Progenitor cell of endocrine pancreas (in vitro differentiated cells): ENCODE results near the gene SAE1. TPM values are rescaled to one million over a fixed set of nuclear protein-coding genes. Genes with fewer than 3 reads are reported as not detected.

Experiments
- DNase-seq: peaks from one replicate; pipeline ENCODE4 v3.0.0; 2021; ENCODE audit warnings: low spot score; ENCODE audit not compliant: unreplicated experiment
- H3K27ac Mint-ChIP-seq: 2 replicates; pipeline ENCODE4 v1.8.0; 2021; ENCODE audit warnings: mild to moderate bottlenecking, moderate library complexity, mixed read lengths
- H3K27me3 Mint-ChIP-seq: 2 replicates; pipeline ENCODE4 v1.8.0; 2021; ENCODE audit warnings: mixed read lengths
- H3K36me3 Mint-ChIP-seq: 2 replicates; pipeline ENCODE4 v1.8.0; 2022; ENCODE audit warnings: mixed read lengths; ENCODE audit not compliant: insufficient read depth
- H3K4me1 Mint-ChIP-seq: 2 replicates; pipeline ENCODE4 v1.8.0; 2021; ENCODE audit warnings: low read depth, mixed read lengths
- H3K4me3 Mint-ChIP-seq: 2 replicates; pipeline ENCODE4 v1.8.0; 2021; ENCODE audit warnings: low read depth, mild to moderate bottlenecking, moderate library complexity, mixed read lengths
- H3K9me3 Mint-ChIP-seq: 2 replicates; pipeline ENCODE4 v1.8.0; 2021; ENCODE audit warnings: low read depth, mixed read lengths
- CTCF ChIP-seq: fragments of 200-600 bp; sonication (generic); IDR thresholded peaks from one replicate; pipeline ENCODE4 v1.5.0; 2021; ENCODE audit warnings: antibody characterized with exemption, mild to moderate bottlenecking; ENCODE audit not compliant: unreplicated experiment
- microRNA-seq: library from miRNA; unstranded; fragments of <30 nt; microRNA quantifications from one replicate; pipeline ENCODE4 v1.1.0, GENCODE V29; 2020; ENCODE audit warnings: borderline number of aligned reads; ENCODE audit not compliant: unreplicated experiment
- total RNA-seq: library from RNA; stranded (reverse); gene quantifications from 2 replicates; pipeline ENCODE4 v1.2.1, GENCODE V29; 2021

Gene SAE1
- total RNA-seq, 1 donor from 2014 or later = 173 TPM

DNA sequence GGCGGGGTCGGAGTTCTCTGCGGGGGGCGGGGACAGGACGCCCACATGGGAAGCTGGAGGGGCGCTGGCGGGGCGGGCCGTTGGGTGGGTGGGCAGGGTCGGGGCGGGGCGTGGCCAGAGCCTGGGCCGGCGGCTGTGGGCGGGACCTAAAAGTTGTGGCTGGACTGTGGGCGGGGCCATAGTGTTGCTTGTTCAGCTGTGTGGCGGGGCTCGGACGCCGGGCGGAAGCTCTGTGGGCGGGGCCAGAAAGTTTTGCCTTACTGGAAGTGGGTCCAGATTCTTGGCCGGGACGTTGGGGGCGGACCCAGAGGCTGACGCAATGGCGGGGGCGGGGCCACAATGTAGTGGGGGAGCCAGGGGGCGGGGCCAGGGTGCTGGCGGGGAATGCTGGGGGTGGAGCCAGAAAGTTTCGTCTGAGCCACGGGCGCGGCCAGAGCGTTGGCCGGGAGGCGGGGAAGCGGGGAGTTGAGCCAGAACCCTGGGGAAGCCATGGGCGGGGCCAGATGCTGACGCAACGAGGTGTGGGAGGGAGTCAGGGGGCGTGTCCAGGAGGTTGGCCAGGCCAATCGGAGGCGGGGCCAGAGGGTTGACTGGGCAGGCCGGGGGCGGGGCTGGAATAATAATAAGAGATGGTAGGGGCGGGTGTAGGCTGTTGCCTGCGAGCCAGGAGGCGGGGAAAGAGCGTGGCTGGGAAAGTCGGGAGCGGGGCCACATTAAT is 126.2 kb downstream of the SAE1 start:
- Mint-ChIP-seq H3K4me1 (peaks cover 14% of the 10 kb centered on the region), H3K4me3 (peak overlapping the region; percentile 85), H3K27me3 (no peaks in the 10 kb centered on the region), H3K9me3 (no peaks in the 10 kb centered on the region), H3K36me3 (peaks cover 25% of the 10 kb centered on the region), H3K27ac (peak overlapping the region; percentile 96)
- peak; percentile 100 for DNase-seq
- TF ChIP-seq CTCF = no peak

DNA sequence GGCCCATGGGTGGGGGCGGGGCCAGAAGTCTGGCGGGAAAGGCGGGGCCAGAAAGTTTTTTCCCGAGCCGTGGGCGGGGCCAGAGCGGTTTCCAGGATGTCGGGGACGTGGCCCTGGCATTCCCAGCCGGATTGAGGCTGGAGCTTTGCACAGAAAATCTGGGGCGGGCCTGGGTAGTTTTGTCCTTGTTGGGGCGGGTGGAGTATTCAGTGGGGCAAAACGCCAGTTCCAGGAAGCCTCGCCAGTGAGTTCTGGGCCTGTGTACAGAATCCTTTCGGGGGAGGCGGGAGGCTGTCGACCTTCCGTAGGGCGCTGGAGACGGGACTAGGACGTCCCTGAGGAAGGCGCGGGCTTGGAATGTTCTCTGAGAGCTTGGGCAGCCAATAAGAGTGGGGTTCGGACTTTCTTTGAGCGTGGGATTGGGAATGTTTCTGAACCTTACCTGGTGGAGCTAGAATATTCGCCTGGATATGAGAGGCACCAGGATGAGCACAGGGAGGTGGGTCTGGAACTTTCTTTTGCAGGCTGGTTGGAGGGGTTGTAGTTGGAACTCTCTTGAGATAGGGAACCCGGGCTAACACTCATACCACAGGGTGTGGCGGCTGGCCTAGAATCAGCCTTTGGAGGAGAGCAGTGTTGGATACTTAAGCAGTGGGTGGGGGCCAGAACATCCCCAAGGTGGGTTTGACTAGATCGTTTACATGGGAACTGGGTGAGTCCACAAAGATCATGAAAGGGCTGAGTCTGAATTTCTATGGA is 127.0 kb downstream of the SAE1 start:
- H3K27ac Mint-ChIP-seq = peak overlapping the region; percentile 96
- peaks cover 27% of the 10 kb centered on the region for H3K36me3 Mint-ChIP-seq
- H3K9me3 Mint-ChIP-seq = no peaks in the 10 kb centered on the region
- no peaks in the 10 kb centered on the region for H3K27me3 Mint-ChIP-seq
- H3K4me3 Mint-ChIP-seq = peak overlapping the region; percentile 85
- DNase-seq = no peak
- no peak for TF ChIP-seq CTCF
- peaks cover 14% of the 10 kb centered on the region for H3K4me1 Mint-ChIP-seq

GRCh38 chr19:47258434-47258833 is 127.8 kb downstream of the SAE1 start:
- no peaks in the 10 kb centered on the region for H3K9me3 Mint-ChIP-seq
- no peak for TF ChIP-seq CTCF
- H3K4me3 Mint-ChIP-seq = peak overlapping the region; percentile 58
- no peak for DNase-seq
- peaks cover 14% of the 10 kb centered on the region for H3K4me1 Mint-ChIP-seq
- peaks cover 28% of the 10 kb centered on the region for H3K36me3 Mint-ChIP-seq
- H3K27me3 Mint-ChIP-seq = no peaks in the 10 kb centered on the region
- H3K27ac Mint-ChIP-seq = peak overlapping the region; percentile 57

DNA sequence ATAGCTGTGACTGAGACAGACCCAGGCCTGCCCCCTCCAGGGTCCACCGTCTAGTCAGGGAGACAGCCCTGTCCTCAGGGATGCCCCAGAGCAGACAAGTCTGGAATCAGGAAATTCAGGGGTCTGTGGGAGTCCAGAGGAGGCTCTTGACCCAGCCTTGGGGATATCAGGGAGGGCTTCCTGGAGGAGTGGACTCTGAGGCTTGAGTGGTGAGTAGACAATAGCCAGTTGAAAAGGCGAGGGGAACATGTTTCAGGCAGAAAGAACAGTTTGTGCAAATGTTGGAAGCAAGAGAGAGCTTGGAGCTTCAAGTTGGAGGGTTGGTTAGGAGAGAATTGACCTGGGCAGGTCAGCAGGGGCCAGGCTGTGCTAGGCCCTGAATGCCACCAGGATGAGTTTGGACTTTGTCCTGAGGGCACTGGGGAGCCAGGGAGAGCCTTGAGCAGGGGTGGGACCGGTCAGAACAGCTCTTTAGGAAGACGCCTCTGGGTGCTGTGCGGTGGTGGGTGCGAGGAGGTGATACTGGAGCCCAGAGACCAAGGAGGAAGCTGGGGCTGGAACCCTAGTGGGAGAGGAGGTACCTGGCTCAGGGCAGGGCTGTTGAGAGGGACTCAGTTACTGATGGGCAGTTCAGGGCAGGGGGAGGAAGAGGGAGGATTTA is 128.4 kb downstream of the SAE1 start:
- TF ChIP-seq CTCF = no peak
- H3K27ac Mint-ChIP-seq = peak overlapping the region; percentile 57
- H3K4me1 Mint-ChIP-seq = peaks cover 14% of the 10 kb centered on the region
- H3K9me3 Mint-ChIP-seq = no peaks in the 10 kb centered on the region
- H3K4me3 Mint-ChIP-seq = peak overlapping the region; percentile 58
- no peaks in the 10 kb centered on the region for H3K27me3 Mint-ChIP-seq
- peaks cover 28% of the 10 kb centered on the region for H3K36me3 Mint-ChIP-seq
- DNase-seq = no peak

Small RNA genes lying within 50 kb of the gene (microRNA-seq; reads per million reads assigned to microRNA genes)
- gene MIR3190 = not detected
- gene MIR3191 = not detected

Other genes starting within 250 kb of the SAE1 start
- 2.2 and 2.4 TPM in 2 replicates for gene NPAS1, start 111.0 kb upstream of the SAE1 start, total RNA-seq
- gene TMEM160, start 82.2 kb upstream of the SAE1 start, total RNA-seq = 33.6 and 35.4 TPM in 2 replicates
- 90.6 and 94.7 TPM in 2 replicates for gene ZC3H4, start 17.1 kb upstream of the SAE1 start, total RNA-seq
- gene BBC3, start 100.4 kb downstream of the SAE1 start, total RNA-seq = 18.3 and 23.5 TPM in 2 replicates
- 34.4 and 36.1 TPM in 2 replicates for gene CCDC9, start 125.7 kb downstream of the SAE1 start, total RNA-seq
- gene INAFM1, start 144.1 kb downstream of the SAE1 start, total RNA-seq = 9.1 and 11.8 TPM in 2 replicates
- gene C5AR1, start 179.0 kb downstream of the SAE1 start, total RNA-seq = 2.4 and 2.9 TPM in 2 replicates
- gene C5AR2, start 201.3 kb downstream of the SAE1 start, total RNA-seq = not detected in 2 replicates
- 37.7 and 42.1 TPM in 2 replicates for gene DHX34, start 218.5 kb downstream of the SAE1 start, total RNA-seq